ENCODE measurements around the gene MAPT. TPM values are rescaled to one million over a fixed set of nuclear protein-coding genes. Genes with fewer than 3 reads are reported as not detected.

MAPT gene
- polyA plus RNA-seq, 2 donors = 4.5 to 4.7 TPM

GRCh38 chr17:45895304-45895968 lies 1.1 kb downstream of the MAPT start:
- no peaks in the 10 kb centered on the region for H3K36me3 ChIP-seq (ENCODE audit: control insufficient read depth in 2 of 2, insufficient read depth in 2 of 2, low read length in 1 of 2)
- no peak overlapping the region for H3K27ac ChIP-seq (ENCODE audit: low read depth in 2 of 2, low read length in 1 of 2)
- peaks cover 9 to 20% of the 10 kb centered on the region in 2 donors for H3K4me1 ChIP-seq (ENCODE audit: control insufficient read depth in 2 of 2, insufficient read depth in 2 of 2, low read length in 1 of 2)
- H3K4me3 ChIP-seq (ENCODE audit: low read depth in 1 of 2, low read length in 2 of 2) = peak overlapping the region; percentile 76 to 79
- 0 to 1% methylated on average over 60 to 63 of the region's 63 CpGs for WGBS, 2 donors
- no peaks in the 10 kb centered on the region for H3K9me3 ChIP-seq (ENCODE audit: control insufficient read depth in 2 of 2, insufficient read depth in 1 of 2, low read depth in 1 of 2, low read length in 1 of 2)
- H3K27me3 ChIP-seq (ENCODE audit: control insufficient read depth in 1 of 2, insufficient read depth in 2 of 2, low read length in 2 of 2) = peaks cover 0 to 5% of the 10 kb centered on the region in 2 donors

DNA sequence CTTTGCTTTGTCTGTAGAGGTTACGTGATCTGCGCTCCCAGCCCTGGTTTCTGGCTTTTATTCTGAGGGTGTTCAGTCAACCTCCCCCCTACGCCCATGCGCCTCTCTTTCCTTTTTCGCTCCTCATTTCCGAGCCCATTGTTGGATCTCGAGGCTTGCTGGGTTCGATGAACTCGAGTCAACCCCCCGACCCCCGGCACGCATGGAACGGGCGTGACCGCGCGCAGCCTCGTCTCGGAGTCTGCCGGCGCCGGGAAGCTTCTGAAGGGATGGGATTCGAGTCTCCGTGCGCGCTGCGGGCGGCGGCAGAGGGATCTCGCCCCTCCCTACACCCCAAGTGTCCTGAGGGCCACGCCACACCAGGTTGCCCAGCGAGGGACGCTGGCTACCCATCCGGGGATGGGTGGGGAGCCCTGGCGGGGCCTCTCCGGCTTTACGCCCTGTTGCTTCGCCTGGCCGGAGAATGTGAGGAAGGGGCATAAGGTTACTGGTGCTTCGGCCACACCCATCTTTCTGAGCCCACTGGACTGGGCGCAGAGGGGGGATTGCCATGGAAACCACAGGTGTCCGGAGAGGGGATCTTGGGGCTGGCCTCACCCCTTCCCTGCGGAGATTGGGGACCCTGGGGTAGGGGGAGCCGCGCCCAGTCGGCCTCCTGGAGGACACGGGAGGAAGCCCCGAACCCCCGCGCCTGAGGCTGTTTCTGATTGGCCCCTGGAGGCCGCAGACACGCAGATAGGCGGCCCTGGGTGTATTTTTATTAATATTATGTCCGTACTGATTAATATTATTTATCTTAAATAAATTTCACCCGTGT lies 1.8 kb downstream of the MAPT start:
- Histone ChIP-seq H3K27ac (ENCODE audit: low read depth in 2 of 2, low read length in 1 of 2) (no peak overlapping the region), H3K27me3 (ENCODE audit: control insufficient read depth in 1 of 2, insufficient read depth in 2 of 2, low read length in 2 of 2) (peaks cover 0 to 5% of the 10 kb centered on the region in 2 donors), H3K4me3 (ENCODE audit: low read depth in 1 of 2, low read length in 2 of 2) (peak overlapping the region; percentile 76 to 79), H3K4me1 (ENCODE audit: control insufficient read depth in 2 of 2, insufficient read depth in 2 of 2, low read length in 1 of 2) (peaks cover 9 to 20% of the 10 kb centered on the region in 2 donors), H3K9me3 (ENCODE audit: control insufficient read depth in 2 of 2, insufficient read depth in 1 of 2, low read depth in 1 of 2, low read length in 1 of 2) (no peaks in the 10 kb centered on the region), H3K36me3 (ENCODE audit: control insufficient read depth in 2 of 2, insufficient read depth in 2 of 2, low read length in 1 of 2) (no peaks in the 10 kb centered on the region)
- WGBS, 2 donors = 6 to 7% methylated on average over 55 of the region's 55 CpGs

DNA sequence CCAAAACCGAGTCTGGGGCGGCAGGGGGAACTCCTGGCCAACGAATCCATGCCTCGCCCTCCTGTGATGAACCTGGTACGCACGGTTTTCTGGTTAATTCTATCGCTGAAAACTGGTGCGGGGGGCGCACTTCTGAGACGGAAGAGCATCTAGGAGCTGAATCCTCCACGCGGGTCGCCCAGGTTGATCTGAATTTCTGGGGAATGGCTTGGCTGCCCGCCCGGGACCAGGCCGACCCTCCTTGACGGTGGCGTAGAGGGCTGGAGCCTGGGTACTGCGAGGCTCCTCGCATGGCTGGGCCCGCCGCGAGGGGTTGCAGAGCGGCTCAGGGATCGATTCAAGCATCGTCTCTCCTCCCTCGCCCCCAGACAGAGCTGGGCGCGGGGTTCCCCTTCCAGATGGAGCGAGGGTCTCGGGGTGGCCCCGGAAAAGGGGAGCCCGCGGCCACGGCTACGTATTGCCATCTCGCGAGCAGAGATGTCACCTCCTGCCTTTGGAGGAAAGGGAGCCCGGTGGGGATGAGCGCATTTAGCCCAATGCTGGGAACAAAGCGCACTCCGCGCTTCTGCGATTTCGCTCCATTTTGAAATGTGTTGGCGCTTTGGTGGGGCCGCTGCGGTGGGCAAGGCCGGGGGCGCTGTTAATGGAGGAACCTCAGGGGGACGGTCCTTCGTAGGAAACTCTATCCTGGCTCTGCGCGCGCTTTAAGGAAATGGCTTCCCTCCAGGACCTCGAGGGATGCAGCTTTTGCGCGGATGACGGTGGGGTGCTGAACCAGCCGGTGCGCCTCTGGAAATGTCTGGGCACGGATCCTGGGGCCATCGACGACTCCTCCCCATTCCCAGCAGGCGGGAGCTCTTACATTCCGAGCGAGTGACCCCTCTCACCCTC lies 2.7 kb downstream of the MAPT start:
- Histone ChIP-seq H3K27ac (ENCODE audit: low read depth in 2 of 2, low read length in 1 of 2) (no peak overlapping the region), H3K9me3 (ENCODE audit: control insufficient read depth in 2 of 2, insufficient read depth in 1 of 2, low read depth in 1 of 2, low read length in 1 of 2) (no peaks in the 10 kb centered on the region), H3K4me3 (ENCODE audit: low read depth in 1 of 2, low read length in 2 of 2) (no peak overlapping the region), H3K36me3 (ENCODE audit: control insufficient read depth in 2 of 2, insufficient read depth in 2 of 2, low read length in 1 of 2) (no peaks in the 10 kb centered on the region), H3K4me1 (ENCODE audit: control insufficient read depth in 2 of 2, insufficient read depth in 2 of 2, low read length in 1 of 2) (peaks cover 9 to 20% of the 10 kb centered on the region in 2 donors), H3K27me3 (ENCODE audit: control insufficient read depth in 1 of 2, insufficient read depth in 2 of 2, low read length in 2 of 2) (peaks cover 0 to 5% of the 10 kb centered on the region in 2 donors)
- WGBS, 2 donors = 5 to 7% methylated on average over 65 to 67 of the region's 67 CpGs

DNA sequence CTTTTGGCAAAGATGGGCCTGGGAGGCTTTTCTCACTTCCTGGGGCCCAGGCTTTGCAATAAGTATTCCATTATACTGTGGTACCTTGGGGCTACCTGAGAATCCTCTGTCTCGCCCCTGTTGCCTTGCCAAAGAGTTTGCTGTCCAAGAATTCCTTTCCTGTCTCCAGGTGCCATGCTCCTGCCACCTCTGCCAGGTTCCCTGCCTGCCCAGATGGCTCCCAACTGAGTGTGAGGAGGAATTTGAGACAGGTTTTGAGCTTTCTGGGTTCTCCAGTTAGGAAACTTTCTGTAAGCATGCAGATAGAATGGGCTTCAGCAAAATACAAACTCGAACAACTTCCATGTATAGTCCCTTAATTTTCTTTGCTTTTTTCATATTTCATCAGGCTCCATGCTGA lies 5.8 kb downstream of the MAPT start:
- H3K27me3 ChIP-seq (ENCODE audit: control insufficient read depth in 1 of 2, insufficient read depth in 2 of 2, low read length in 2 of 2) = peaks cover 0 to 5% of the 10 kb centered on the region in 2 donors
- H3K4me3 ChIP-seq (ENCODE audit: low read depth in 1 of 2, low read length in 2 of 2) = no peak overlapping the region
- no peak overlapping the region for H3K27ac ChIP-seq (ENCODE audit: low read depth in 2 of 2, low read length in 1 of 2)
- peaks cover 9 to 19% of the 10 kb centered on the region in 2 donors for H3K4me1 ChIP-seq (ENCODE audit: control insufficient read depth in 2 of 2, insufficient read depth in 2 of 2, low read length in 1 of 2)
- WGBS, 2 donors = 50 to 53% methylated on average over 2 of the region's 2 CpGs
- H3K36me3 ChIP-seq (ENCODE audit: control insufficient read depth in 2 of 2, insufficient read depth in 2 of 2, low read length in 1 of 2) = no peaks in the 10 kb centered on the region
- H3K9me3 ChIP-seq (ENCODE audit: control insufficient read depth in 2 of 2, insufficient read depth in 1 of 2, low read depth in 1 of 2, low read length in 1 of 2) = no peaks in the 10 kb centered on the region

DNA sequence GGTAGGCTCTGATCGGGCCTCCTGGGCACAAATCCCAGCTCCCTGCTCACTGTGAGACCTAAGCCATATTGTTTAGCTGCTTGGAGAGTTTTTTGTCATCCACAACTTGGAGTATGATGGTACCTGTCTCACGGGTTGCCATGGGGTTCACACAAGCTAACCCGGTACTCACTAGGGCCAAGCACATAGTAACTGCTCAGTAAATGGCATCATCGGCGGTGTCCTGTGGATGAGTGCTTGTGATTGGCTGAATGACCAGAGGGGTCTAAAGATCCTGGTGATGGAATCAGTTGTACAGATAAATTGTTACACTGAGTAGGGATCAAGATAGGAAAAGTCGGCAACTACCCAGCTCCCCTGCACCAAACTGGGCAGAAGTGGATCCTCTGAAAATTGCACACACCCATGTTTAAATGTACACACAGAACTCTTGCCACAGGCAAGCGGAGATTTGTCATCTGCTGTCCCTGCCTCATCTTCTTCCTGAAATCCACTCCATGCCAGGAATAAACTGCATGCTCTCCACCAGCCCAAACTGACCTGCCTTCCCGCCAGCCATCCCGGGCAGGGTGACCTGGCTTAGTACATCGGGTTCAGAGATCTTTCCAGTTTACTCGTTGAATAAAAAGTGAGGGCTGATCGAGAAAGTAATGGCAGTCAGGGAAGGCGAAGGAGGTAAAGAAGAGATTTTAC lies 6.5 kb downstream of the MAPT start:
- Histone ChIP-seq H3K4me1 (ENCODE audit: control insufficient read depth in 2 of 2, insufficient read depth in 2 of 2, low read length in 1 of 2) (peaks cover 7 to 15% of the 10 kb centered on the region in 2 donors), H3K9me3 (ENCODE audit: control insufficient read depth in 2 of 2, insufficient read depth in 1 of 2, low read depth in 1 of 2, low read length in 1 of 2) (no peaks in the 10 kb centered on the region), H3K27me3 (ENCODE audit: control insufficient read depth in 1 of 2, insufficient read depth in 2 of 2, low read length in 2 of 2) (peaks cover 0 to 5% of the 10 kb centered on the region in 2 donors), H3K27ac (ENCODE audit: low read depth in 2 of 2, low read length in 1 of 2) (no peak overlapping the region), H3K36me3 (ENCODE audit: control insufficient read depth in 2 of 2, insufficient read depth in 2 of 2, low read length in 1 of 2) (no peaks in the 10 kb centered on the region), H3K4me3 (ENCODE audit: low read depth in 1 of 2, low read length in 2 of 2) (no peak overlapping the region)
- 90 to 91% methylated on average over 13 of the region's 13 CpGs for WGBS, 2 donors

DNA sequence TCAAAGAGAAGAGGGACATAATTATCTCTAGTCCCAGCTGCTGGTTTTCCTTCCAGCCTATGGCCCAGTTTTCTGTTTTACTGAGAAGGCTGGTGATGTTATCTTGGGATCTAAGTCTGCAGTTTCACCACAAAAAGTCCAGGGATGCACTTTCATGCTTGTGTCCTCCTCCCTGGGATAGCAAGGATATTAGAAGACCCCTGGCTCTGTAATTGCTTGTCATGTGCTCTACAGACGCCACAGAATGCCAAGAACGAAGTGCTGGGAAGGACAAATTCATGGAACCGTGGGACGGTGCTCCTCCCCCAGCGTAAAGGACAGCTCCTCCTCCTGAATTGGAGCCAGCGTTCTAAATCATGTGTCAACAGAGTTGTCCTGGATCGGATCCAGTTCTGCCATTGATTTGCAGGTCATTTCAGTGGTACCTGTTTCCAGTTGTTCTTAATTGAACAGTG lies 8.6 kb downstream of the MAPT start:
- H3K27ac ChIP-seq (ENCODE audit: low read depth in 2 of 2, low read length in 1 of 2) = no peak overlapping the region
- H3K27me3 ChIP-seq (ENCODE audit: control insufficient read depth in 1 of 2, insufficient read depth in 2 of 2, low read length in 2 of 2) = no peaks in the 10 kb centered on the region
- no peaks in the 10 kb centered on the region for H3K9me3 ChIP-seq (ENCODE audit: control insufficient read depth in 2 of 2, insufficient read depth in 1 of 2, low read depth in 1 of 2, low read length in 1 of 2)
- WGBS, 2 donors = 24 to 38% methylated on average over 7 of the region's 7 CpGs
- H3K36me3 ChIP-seq (ENCODE audit: control insufficient read depth in 2 of 2, insufficient read depth in 2 of 2, low read length in 1 of 2) = no peaks in the 10 kb centered on the region
- peaks cover 3% of the 10 kb centered on the region in 2 donors for H3K4me1 ChIP-seq (ENCODE audit: control insufficient read depth in 2 of 2, insufficient read depth in 2 of 2, low read length in 1 of 2)
- H3K4me3 ChIP-seq (ENCODE audit: low read depth in 1 of 2, low read length in 2 of 2) = no peak overlapping the region

GRCh38 chr17:45904866-45905265 lies 10.5 kb downstream of the MAPT start:
- H3K27me3 ChIP-seq (ENCODE audit: control insufficient read depth in 1 of 2, insufficient read depth in 2 of 2, low read length in 2 of 2) = no peaks in the 10 kb centered on the region
- peaks cover 3% of the 10 kb centered on the region in 2 donors for H3K4me1 ChIP-seq (ENCODE audit: control insufficient read depth in 2 of 2, insufficient read depth in 2 of 2, low read length in 1 of 2)
- no peaks in the 10 kb centered on the region for H3K36me3 ChIP-seq (ENCODE audit: control insufficient read depth in 2 of 2, insufficient read depth in 2 of 2, low read length in 1 of 2)
- no peak overlapping the region for H3K4me3 ChIP-seq (ENCODE audit: low read depth in 1 of 2, low read length in 2 of 2)
- no peak overlapping the region for H3K27ac ChIP-seq (ENCODE audit: low read depth in 2 of 2, low read length in 1 of 2)
- H3K9me3 ChIP-seq (ENCODE audit: control insufficient read depth in 2 of 2, insufficient read depth in 1 of 2, low read depth in 1 of 2, low read length in 1 of 2) = no peaks in the 10 kb centered on the region
- WGBS, 2 donors = 63 to 69% methylated on average over 6 of the region's 6 CpGs

- Histone ChIP-seq H3K4me3 (ENCODE audit: low read depth in 1 of 2, low read length in 2 of 2) (no peak overlapping the region), H3K27me3 (ENCODE audit: control insufficient read depth in 1 of 2, insufficient read depth in 2 of 2, low read length in 2 of 2) (no peaks in the 10 kb centered on the region), H3K27ac (ENCODE audit: low read depth in 2 of 2, low read length in 1 of 2) (no peak overlapping the region), H3K9me3 (ENCODE audit: control insufficient read depth in 2 of 2, insufficient read depth in 1 of 2, low read depth in 1 of 2, low read length in 1 of 2) (no peaks in the 10 kb centered on the region), H3K4me1 (ENCODE audit: control insufficient read depth in 2 of 2, insufficient read depth in 2 of 2, low read length in 1 of 2) (peaks cover 3% of the 10 kb centered on the region in 2 donors), H3K36me3 (ENCODE audit: control insufficient read depth in 2 of 2, insufficient read depth in 2 of 2, low read length in 1 of 2) (no peaks in the 10 kb centered on the region)
- WGBS, 2 donors = 37 to 48% methylated on average over 4 of the region's 4 CpGs
These were observed 11.5 kb downstream of the MAPT start for GRCh38 chr17:45905814-45906213.

DNA sequence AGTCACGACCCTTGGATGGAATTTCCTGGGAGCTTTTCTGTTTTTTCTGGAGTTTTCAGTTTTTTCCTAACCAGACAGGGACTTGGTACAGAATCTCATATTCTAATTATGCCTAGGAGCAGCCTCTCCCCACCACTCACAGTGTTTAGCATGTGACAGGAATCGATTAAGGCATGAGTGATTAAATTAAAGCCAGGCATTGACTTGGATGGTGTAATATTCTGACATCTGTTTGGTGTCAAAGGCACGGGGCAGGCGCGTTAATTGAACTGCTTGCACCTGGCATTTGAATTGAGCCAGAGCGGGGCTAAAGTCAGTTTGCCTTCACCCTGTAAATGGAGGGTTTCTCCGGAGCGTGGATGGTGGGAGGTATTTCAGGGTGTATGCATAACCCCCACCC lies 11.9 kb downstream of the MAPT start:
- Histone ChIP-seq H3K27me3 (ENCODE audit: control insufficient read depth in 1 of 2, insufficient read depth in 2 of 2, low read length in 2 of 2) (no peaks in the 10 kb centered on the region), H3K4me3 (ENCODE audit: low read depth in 1 of 2, low read length in 2 of 2) (no peak overlapping the region)
- WGBS, 2 donors = 51 to 58% methylated on average over 8 of the region's 8 CpGs

More for the DNA sequence above, 11.9 kb downstream of the MAPT start:
- H3K4me1 ChIP-seq (ENCODE audit: control insufficient read depth in 2 of 2, insufficient read depth in 2 of 2, low read length in 1 of 2) = peaks cover 3% of the 10 kb centered on the region in 2 donors
- H3K36me3 ChIP-seq (ENCODE audit: control insufficient read depth in 2 of 2, insufficient read depth in 2 of 2, low read length in 1 of 2) = no peaks in the 10 kb centered on the region
- no peak overlapping the region for H3K27ac ChIP-seq (ENCODE audit: low read depth in 2 of 2, low read length in 1 of 2)
- H3K9me3 ChIP-seq (ENCODE audit: control insufficient read depth in 2 of 2, insufficient read depth in 1 of 2, low read depth in 1 of 2, low read length in 1 of 2) = no peaks in the 10 kb centered on the region

Data from esophagus (tissue), 2 donors.